ENCODE data around the gene UBAC1.

Gene UBAC1

DNA sequence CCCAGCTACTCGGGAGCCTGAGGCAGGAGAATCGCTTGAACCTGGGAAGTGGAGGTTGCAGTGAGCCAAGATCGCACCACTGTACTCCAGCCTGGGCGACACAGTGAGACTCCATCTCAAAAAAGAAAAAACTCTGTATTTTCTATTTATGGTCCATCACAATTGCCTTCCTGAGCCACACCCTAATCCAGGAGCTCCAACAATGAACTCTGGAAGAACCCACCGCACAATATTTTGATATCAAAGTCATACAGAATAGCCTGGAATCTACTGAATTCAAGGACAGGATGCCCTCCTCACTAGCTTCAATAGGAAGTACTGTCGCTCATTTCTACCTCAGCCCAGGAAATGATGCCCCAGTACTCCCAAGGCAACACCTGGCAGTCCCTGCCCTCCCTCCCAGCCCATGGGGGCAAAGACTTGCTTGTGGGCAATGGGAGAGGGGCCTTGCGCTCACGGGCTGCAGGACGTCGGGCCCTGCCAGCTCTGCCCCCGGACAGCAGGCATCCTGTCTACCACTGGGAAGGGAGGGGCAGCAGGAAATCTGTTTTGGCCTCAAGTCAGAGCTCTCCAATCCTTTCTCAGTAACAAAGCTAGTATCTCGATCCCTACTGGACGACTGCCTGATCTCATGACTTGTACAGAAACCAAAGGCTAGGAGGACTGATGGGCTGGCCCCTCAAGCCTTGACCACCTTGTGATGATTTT is 19.7 kb downstream of the UBAC1 start:
- no peaks in the 10 kb centered on the region for H3K9me3 Mint-ChIP-seq
- H3K36me3 Mint-ChIP-seq (ENCODE audit: low read depth) = peaks cover 100% of the 10 kb centered on the region

DNA sequence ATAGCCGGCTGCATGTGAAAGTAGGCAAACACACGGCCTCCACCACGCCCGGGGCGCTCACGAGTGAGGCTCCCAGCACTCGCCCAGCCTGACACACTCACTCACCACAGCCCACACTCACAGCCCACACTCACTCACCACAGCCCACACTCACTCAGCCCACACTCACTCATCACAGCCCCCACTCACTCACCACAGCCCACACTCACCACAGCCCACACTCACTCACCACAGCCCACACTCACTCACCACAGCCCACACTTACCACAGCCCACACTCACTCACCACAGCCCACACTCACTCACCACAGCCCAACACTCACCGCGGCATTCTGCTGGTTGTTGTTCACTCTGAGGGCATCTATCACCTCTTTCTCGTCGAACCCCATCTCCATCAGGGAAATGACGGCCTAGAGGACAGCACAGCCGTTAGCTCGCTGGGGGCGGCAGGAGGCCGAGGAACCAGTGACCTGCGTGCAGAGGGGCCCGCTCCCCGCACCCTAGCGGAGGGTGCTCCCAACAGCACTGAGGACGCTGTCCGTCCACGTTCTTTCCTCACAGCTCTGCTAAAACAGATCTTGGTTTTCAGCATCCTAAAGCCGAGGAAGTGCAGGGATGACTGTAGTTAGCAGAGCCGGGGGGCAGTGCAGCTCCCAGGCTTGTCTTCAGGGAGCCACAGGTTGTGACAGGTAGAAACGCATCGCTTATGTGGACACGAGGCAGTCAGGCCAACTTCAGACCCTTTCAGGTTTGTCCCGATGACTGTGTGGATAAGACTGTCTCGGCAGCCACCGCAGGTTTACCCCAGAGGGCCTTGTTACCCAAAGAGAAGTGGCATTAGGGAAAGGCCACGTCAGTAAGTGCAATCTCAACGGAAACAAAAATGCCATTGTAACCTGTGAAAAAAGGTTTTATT is 21.6 kb downstream of the UBAC1 start:
- H3K4me1 Mint-ChIP-seq (ENCODE audit: low read depth) = peaks cover 11% of the 10 kb centered on the region
- intact Hi-C loops (cut with micrococcal nuclease) = no loop called here
- H3K27me3 Mint-ChIP-seq = no peaks in the 10 kb centered on the region
- peaks cover 100% of the 10 kb centered on the region for H3K36me3 Mint-ChIP-seq (ENCODE audit: low read depth)
- no peak overlapping the region for H3K4me3 Mint-ChIP-seq
- H3K9me3 Mint-ChIP-seq = no peaks in the 10 kb centered on the region
- peak overlapping the region; percentile 30 for H3K27ac Mint-ChIP-seq

More for the DNA sequence above, 19.7 kb downstream of the UBAC1 start:
- Mint-ChIP-seq H3K27me3 (no peaks in the 10 kb centered on the region), H3K27ac (no peak overlapping the region), H3K4me1 (ENCODE audit: low read depth) (peaks cover 11% of the 10 kb centered on the region), H3K4me3 (no peak overlapping the region)
- intact Hi-C loops (cut with micrococcal nuclease) = no loop called here

DNA sequence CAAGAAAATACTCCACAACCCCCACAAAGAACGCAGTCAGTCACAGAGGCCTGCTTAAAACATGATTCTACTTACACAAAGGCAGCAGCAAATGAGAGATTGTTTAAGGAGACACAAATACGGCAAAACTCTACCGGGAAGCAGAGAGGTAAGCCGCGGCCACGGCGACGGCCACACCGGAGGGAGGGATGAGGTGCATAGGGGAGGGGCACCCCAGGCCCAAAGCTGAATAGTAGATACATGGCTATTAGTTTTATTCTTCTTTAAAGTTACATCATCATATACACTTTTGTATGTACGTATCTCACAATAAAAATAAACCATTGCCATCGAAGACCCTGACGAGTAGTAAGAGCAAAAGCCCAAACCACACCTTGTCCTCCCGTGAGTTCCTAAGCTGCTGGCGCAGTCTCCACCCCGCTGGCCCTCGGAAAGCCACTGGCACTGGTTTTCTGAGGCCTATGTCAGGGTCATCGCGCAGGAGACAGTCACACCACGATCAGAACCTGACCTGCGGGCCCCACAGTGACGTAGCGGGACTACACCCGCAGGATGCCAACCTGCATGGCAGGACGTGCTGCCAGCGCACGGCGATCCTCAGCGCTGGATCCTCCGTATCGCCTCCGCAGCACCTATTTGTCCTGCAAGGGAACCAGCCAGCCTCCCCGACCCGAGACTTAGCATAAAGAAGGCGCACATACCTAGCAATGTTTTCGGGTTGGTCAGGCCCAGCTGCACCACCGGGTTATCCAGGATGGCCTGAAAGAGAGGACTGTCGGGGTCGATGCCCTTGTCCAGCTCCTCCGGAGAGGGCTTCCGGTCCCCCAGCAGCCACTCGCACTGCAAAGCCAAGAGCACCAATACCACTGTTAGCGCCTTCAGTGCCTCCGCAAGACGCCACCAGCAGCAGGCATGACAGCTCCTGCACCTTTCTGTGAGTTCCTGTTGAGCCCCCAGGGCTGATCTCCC is 23.4 kb downstream of the UBAC1 start:
- Mint-ChIP-seq H3K9me3 (no peaks in the 10 kb centered on the region), H3K36me3 (ENCODE audit: low read depth) (peaks cover 100% of the 10 kb centered on the region), H3K4me3 (no peak overlapping the region), H3K27me3 (no peaks in the 10 kb centered on the region), H3K4me1 (ENCODE audit: low read depth) (peaks cover 6% of the 10 kb centered on the region), H3K27ac (no peak overlapping the region)
- intact Hi-C loops (cut with micrococcal nuclease) = no loop called here

DNA sequence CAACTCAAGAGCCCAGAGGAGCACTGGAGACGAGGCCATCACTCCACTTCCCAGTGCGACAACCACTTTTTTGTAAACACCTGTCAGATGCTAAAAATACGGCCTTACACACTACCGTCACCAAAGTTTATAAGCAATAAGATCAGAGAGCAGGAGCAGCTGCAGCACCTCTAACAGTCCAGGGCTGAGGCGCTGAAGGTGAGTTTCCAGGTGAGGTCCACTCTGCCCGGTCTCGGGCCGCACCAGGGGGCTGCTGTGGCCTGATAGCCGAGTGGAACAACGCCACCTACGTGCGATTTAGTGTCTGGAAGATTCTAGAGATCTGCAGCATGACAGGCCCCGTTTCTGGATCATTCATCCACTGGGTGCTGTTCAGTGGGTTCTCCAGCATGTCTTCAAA is 28.1 kb downstream of the UBAC1 start:
- Mint-ChIP-seq H3K9me3 (no peaks in the 10 kb centered on the region), H3K4me1 (ENCODE audit: low read depth) (peaks cover 25% of the 10 kb centered on the region), H3K27me3 (no peaks in the 10 kb centered on the region), H3K27ac (no peak overlapping the region), H3K4me3 (no peak overlapping the region), H3K36me3 (ENCODE audit: low read depth) (peaks cover 100% of the 10 kb centered on the region)
- intact Hi-C loops (cut with micrococcal nuclease) = no loop called here

DNA sequence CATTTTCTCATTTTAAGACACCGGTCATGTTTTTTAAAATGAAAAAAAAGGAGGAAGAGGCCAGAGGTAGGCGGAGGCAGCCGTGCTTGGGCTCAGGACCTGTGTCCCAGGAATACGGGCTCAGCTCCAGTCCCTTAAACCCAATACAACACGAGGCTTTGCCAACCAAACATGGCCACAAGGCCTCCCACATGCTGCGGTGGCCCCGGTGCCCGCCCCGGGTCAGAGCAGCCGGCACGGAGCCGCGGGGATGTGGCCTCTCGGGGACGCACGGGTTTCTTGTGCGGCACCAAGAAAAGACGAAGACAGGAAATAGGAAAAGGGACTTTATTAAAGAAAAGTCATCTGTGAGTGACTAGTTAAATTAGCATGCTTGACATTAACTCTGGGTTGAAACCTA is 28.5 kb downstream of the UBAC1 start:
- Mint-ChIP-seq H3K4me3 (no peak overlapping the region), H3K27ac (no peak overlapping the region), H3K9me3 (no peaks in the 10 kb centered on the region), H3K4me1 (ENCODE audit: low read depth) (peaks cover 30% of the 10 kb centered on the region), H3K27me3 (no peaks in the 10 kb centered on the region), H3K36me3 (ENCODE audit: low read depth) (peaks cover 100% of the 10 kb centered on the region)
- intact Hi-C loops (cut with micrococcal nuclease) = no loop called here

DNA sequence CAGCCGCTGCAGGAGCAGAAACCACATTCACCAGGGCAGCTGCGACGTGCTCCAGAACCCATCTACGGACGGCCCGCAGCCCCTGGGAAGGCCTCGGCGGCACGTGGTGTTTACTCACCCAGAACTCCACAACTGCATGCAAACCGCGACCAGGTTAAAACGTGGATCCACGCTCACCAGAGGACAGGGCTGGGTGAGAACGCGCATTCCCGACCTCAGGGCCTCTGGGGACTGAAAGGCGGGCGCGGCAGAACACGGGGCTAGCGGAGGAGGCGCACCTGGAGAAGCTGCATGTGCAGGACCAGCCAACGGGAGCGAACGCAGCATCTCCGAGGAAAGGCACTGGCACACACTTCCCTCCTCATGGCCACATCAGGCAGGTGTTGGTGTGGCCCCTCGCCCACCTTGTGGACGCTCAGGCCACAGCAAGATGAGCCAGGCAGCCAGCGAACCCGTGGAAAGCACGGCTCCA is 29.8 kb downstream of the UBAC1 start:
- Mint-ChIP-seq H3K27ac (peak overlapping the region; percentile 69), H3K4me1 (ENCODE audit: low read depth) (peaks cover 43% of the 10 kb centered on the region), H3K9me3 (no peaks in the 10 kb centered on the region), H3K4me3 (no peak overlapping the region), H3K27me3 (no peaks in the 10 kb centered on the region), H3K36me3 (ENCODE audit: low read depth) (peaks cover 93% of the 10 kb centered on the region)
- intact Hi-C loops (cut with micrococcal nuclease) = no loop called here

DNA sequence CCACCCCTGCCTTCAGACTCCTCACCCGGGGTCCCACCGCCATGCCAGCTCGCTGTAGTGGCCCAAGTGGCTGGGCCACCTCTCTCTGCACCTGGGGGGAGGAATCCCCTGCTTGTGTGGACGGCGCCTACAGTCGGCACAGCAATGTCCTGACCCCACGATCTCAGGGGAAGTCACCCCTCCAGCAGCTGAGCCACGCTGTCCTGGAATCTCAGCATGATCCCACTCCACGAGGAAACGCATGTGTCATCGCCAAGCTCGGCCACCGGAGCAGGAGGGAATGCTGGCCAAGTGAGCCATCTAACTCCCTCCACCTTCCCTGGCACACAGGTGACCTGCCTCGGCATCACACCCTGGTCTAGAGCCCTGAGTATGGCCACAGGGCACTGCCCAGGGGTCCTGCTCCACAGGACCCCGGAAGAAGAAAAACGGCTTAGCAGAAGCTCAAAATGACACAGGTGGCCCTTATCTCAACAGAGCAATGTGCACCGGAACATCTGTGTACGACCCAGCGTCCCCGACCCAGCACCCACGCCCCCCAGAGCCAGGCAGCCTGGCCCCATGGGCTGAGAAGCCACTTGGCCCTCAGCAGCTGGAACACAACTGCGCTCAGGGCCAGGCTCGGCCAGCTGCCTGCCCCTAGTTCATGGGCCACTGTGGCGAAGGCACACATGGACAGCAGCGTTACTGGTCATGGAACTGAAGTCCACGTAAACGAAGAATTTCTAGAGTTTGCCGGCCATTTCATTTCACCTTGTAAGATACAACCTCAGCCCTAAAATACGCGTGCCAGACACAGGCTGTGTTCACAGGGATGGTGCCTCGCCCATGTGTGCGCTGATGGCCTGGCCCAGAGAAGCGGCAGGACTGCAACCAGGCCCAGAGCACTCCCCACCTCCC is 30.5 kb downstream of the UBAC1 start:
- intact Hi-C loops (cut with micrococcal nuclease) = no loop called here

DNA sequence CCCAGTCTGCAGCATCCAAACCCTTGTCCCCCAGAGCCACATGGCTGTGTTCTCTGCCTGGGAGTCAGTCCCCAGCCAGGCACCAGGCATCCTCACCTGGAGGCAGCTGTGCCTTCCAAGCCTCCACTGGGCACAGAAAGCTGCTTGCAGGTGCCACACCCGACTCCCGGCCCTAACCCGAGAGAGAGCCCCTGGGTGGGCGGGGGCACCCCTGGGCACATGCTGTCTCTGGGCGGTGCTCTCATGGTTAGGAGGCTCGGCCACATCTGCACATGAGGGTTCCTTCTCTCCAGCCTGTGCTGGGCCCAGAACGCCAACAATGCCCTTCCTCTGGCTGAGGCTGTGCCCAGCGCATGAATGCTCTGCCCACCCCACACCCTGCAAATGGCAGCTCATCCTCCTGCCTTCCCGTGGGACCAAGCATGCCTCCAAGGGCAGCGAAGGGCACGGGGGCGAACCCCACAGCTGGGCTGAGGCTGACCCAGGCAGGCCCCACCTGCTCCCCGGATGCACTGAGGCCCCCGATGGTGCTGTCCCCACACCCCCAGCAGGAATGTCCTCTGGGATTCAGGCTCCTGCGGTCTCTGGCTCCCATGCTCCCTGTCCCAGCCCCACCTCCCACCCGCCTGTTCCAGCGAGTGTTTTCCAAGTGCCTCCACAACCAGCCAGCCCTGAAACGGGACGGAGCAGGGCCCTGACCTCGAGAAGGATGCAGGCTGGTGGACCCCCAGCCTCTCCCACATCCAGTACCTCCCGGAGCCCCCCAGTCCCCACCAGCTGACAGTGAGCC is 31.3 kb downstream of the UBAC1 start:
- Mint-ChIP-seq H3K27me3 (no peaks in the 10 kb centered on the region), H3K36me3 (ENCODE audit: low read depth) (peaks cover 93% of the 10 kb centered on the region), H3K27ac (peak overlapping the region; percentile 69), H3K4me1 (ENCODE audit: low read depth) (peaks cover 58% of the 10 kb centered on the region), H3K9me3 (no peaks in the 10 kb centered on the region), H3K4me3 (no peak overlapping the region)
- intact Hi-C loops (cut with micrococcal nuclease) = loop anchor here (10.0 kb wide), 1 partner anchor 65 kb away; no protein-coding TSS in a partner anchor

More for the DNA sequence above, 30.5 kb downstream of the UBAC1 start:
- Mint-ChIP-seq H3K4me3 (no peak overlapping the region), H3K36me3 (ENCODE audit: low read depth) (peaks cover 93% of the 10 kb centered on the region), H3K4me1 (ENCODE audit: low read depth) (peaks cover 50% of the 10 kb centered on the region), H3K27me3 (no peaks in the 10 kb centered on the region), H3K9me3 (no peaks in the 10 kb centered on the region), H3K27ac (peak overlapping the region; percentile 69)

DNA sequence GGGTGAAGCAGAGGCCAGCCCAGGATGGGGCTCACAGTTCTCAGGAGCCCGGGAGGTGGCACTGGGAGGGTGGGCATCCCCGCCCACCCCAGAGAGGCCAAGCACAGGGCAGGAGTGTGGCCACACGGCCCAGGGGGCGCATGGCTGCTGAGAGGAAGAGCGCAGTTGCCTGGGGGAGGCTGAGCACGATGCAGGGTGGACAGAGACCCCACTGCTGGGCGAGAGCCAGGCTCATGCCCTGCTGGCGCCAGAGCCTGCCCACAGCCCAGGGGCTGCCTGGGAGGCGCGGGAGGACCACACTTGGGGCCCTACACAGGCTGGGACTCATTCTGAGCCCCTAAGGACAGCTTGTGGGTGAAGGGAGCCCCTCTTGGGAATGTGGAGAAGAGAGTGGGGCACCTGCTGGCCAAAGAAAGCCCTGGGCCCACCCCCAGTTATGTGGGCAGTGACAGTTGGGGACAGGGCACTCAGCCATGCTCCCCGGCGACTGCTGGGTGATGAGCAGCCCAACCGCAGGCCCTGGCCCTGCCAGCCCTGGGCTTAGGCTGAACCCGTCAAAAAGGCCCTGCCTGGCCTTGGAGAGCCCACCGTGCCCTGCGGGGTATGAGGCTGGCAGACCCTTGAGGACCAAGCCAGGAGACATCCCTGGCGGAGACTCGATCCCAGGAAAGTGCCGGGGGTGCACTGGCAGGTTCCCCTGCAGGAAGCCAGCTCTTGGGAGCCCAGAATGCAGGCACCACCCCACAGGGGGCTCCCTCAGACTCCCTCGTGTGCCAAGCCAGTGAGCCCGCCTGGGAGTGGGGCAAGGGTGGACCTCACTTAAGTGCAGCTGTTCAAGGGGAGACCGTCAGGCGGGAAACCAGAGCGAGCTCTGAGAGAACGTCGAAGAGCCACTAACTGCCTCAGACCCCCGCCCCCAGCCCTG is 32.2 kb downstream of the UBAC1 start:
- Mint-ChIP-seq H3K27ac (peak overlapping the region; percentile 69), H3K27me3 (no peaks in the 10 kb centered on the region), H3K9me3 (no peaks in the 10 kb centered on the region), H3K36me3 (ENCODE audit: low read depth) (peaks cover 93% of the 10 kb centered on the region), H3K4me1 (ENCODE audit: low read depth) (peaks cover 58% of the 10 kb centered on the region), H3K4me3 (no peak overlapping the region)
- intact Hi-C loops (cut with micrococcal nuclease) = loop anchor here (10.0 kb wide), 1 partner anchor 64 kb away; no protein-coding TSS in a partner anchor

DNA sequence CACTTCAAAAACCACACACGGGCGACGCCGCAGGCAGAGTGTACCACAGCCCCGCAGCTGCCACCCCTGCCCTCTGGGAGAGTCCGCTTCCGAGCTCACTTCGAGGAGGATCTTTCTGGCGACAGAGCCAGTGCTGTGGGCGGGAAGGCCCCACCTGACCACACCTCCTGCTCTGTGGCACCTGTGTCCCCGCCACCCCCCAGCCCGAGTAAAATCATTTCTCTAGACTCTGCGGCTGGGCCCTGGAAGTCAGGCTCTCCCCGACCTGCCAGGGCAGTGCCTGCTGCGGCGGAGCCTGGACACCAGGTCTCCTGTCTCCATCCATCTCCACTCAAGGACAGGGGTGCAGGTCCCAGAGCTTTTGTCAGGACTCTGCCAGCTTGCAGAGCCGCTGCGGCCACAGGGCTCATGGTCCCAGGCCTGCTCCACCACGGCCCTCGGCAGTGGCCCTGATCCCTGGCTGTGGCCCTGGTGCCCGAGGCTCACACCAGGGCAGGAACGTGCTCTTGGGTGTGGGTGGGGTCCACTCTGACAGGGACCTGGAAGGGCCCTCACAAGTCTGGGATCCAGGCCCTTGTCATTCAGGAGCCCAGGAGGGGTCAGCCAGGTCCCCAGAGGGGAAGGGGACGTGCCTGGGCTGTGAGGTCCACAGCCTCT is 33.0 kb downstream of the UBAC1 start:
- peaks cover 58% of the 10 kb centered on the region for H3K4me1 Mint-ChIP-seq (ENCODE audit: low read depth)
- peaks cover 93% of the 10 kb centered on the region for H3K36me3 Mint-ChIP-seq (ENCODE audit: low read depth)
- H3K9me3 Mint-ChIP-seq = no peaks in the 10 kb centered on the region
- no peak overlapping the region for H3K4me3 Mint-ChIP-seq
- no peaks in the 10 kb centered on the region for H3K27me3 Mint-ChIP-seq
- intact Hi-C loops (cut with micrococcal nuclease) = loop anchor here (10.0 kb wide), 1 partner anchor 63 kb away; no protein-coding TSS in a partner anchor
- H3K27ac Mint-ChIP-seq = peak overlapping the region; percentile 69

Measured in dendritic cell treated with granulocyte-macrophage colony-stimulating factor and Interleukin-4, amounts not matched to agents 40 ng/mL and 50 ng/mL, for 4 days (primary cell).